ENCODE results near the gene G6PC2.
A peak's percentile ranks its signal among the peaks of the same experiment; 100 is the strongest.
"Not testable (repeated sequence)": the region's sequence is repeated elsewhere in the genome, so short reads cannot be mapped to it uniquely, and the experiment has no call there.

G6PC2 gene

DNA sequence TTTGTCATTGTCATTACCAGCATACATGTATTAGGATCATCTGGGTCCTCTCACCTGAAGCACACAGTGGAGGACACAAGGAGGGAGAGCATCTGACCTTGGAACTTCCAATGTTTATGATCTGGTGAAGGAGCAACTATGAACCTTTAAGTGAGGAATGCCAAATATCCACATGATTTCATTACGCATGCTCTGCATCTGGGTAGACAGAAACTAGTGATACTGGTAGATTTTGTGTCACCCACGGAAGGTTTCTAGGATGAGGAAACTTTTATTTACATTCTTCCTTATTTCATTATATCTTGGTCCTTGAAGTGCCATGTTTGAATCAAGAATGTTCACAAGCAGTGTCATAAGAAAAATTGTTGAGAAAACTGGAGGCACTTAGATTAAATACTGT, 42.9 kb upstream of the G6PC2 start:
- CTCF ChIA-PET: no interaction called here
- POLR2A ChIA-PET: no interaction called here
- no peak for DNase-seq (ENCODE audit: extremely low spot score)
- TF ChIP-seq FOXM1 (IDR thresholded peaks at IDR 0.05; ENCODE audit: borderline replicate concordance): no peak
- TF ChIP-seq ZNF384 (IDR thresholded peaks at IDR 0.05): no peak
- TF ChIP-seq CTBP1 (IDR thresholded peaks at IDR 0.05; ENCODE audit: borderline replicate concordance): no peak
- no peak for TF ChIP-seq FOXK2 (IDR thresholded peaks at IDR 0.05)
- no peak for TF ChIP-seq SP1 (IDR thresholded peaks at IDR 0.05)
- no peak for TF ChIP-seq L3MBTL2 (conservative IDR thresholded peaks at IDR 0.05)
- no peak for TF ChIP-seq LEF1 (IDR thresholded peaks at IDR 0.05; ENCODE audit: borderline replicate concordance)
- no peak for TF ChIP-seq NFRKB (IDR thresholded peaks at IDR 0.05)
- TF ChIP-seq, protein P1, sequence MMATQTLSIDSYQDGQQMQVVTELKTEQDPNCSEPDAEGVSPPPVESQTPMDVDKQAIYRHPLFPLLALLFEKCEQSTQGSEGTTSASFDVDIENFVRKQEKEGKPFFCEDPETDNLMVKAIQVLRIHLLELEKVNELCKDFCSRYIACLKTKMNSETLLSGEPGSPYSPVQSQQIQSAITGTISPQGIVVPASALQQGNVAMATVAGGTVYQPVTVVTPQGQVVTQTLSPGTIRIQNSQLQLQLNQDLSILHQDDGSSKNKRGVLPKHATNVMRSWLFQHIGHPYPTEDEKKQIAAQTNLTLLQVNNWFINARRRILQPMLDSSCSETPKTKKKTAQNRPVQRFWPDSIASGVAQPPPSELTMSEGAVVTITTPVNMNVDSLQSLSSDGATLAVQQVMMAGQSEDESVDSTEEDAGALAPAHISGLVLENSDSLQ (IDR thresholded peaks at IDR 0.05): no peak
- no peak for TF ChIP-seq ARNT (IDR thresholded peaks at IDR 0.05)

DNA sequence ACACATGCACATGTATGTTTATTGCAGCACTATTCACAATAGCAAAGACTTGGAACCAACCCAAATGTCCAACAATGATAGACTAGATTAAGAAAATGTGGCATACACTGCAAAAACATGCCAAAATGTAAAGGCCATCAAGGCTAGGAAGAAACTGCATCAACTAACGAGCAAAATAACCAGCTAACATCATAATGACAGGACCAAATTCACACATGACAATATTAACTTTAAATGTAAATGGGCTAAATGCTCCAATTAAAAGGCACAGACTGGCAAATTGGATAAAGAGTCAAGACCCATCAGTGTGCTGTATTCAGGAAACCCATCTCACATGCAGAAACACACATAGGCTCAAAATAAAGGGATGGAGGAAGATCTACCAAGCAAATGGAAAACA, 33.9 kb upstream of the G6PC2 start:
- CTCF ChIA-PET; POLR2A ChIA-PET; DNase-seq (ENCODE audit: extremely low spot score): not testable (repeated sequence)

DNA sequence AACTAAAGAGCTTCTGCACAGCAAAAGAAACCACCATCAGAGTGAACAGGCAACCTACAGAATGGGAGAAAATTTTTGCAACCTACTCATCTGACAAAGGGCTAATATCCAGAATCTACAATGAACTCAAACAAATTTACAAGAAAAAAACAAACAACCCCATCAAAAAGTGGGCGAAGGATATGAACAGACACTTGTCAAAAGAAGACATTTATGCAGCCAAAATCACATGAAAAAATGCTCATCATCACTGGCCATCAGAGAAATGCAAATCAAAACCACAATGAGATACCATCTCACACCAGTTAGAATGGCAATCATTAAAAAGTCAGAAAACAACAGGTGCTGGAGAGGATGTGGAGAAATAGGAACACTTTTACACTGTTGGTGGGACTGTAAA, 30.7 kb upstream of the G6PC2 start:
- POLR2A ChIA-PET; CTCF ChIA-PET; DNase-seq (ENCODE audit: extremely low spot score): not testable (repeated sequence)

DNA sequence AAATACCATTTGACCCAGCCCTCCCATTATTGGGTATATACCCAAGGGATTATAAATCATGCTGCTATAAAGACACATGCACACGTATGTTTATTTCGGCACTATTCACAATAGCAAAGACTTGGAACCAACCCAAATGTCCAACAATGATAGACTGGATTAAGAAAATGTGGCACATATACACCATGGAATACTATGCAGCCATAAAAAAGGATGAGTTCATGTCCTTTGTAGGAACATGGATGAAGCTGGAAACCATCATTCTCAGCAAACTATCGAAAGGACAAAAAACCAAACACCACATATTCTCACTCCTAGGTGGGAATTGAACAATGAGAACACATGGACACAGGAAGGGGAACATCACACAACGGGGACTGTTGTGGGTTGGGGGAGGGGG, 30.3 kb upstream of the G6PC2 start:
- POLR2A ChIA-PET; CTCF ChIA-PET; DNase-seq (ENCODE audit: extremely low spot score): not testable (repeated sequence)

DNA sequence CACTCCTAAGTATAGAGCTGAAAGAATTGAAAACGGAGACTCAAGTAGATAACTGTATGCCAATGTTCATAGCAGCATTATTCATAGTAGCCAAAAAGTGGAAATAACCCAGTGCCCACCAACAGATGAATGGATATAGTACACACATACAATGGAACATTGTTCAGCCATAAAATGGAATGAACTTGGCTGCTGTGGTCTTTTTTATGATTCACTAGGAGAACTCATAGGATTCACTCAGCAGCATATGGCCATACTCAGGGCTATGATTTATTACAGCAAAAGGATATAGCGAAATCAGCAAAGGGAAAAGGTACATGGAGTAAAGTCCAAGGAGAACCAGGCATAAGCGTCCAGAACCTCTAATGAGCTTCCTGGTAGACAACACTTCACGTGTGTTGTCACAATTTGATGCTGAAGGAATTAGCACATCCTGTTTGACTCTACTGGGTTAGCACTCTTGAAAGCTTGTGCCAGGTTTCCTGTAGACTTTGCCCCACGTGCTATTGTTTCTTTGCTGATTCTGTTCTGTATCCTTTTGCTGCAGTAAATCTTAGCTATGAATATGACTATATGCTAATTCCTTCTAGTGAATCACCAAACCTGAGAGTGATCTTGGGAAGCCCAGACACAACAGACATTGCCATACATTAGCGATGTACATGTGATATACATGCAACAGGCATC, 26.6 kb upstream of the G6PC2 start:
- no peak for DNase-seq (ENCODE audit: extremely low spot score)
- POLR2A ChIA-PET: no interaction called here
- CTCF ChIA-PET: no interaction called here
- no peak for TF ChIP-seq ZNF384 (IDR thresholded peaks at IDR 0.05)
- TF ChIP-seq SUZ12 (IDR thresholded peaks at IDR 0.05): no peak
- TF ChIP-seq BHLHE40 (IDR thresholded peaks at IDR 0.05; ENCODE audit: borderline replicate concordance): no peak
- no peak for TF ChIP-seq CTBP1 (IDR thresholded peaks at IDR 0.05; ENCODE audit: borderline replicate concordance)
- no peak for TF ChIP-seq ARNT (IDR thresholded peaks at IDR 0.05)
- TF ChIP-seq, protein P1 (IDR thresholded peaks at IDR 0.05): no peak
- no peak for TF ChIP-seq ELF4 (IDR thresholded peaks at IDR 0.05)

DNA sequence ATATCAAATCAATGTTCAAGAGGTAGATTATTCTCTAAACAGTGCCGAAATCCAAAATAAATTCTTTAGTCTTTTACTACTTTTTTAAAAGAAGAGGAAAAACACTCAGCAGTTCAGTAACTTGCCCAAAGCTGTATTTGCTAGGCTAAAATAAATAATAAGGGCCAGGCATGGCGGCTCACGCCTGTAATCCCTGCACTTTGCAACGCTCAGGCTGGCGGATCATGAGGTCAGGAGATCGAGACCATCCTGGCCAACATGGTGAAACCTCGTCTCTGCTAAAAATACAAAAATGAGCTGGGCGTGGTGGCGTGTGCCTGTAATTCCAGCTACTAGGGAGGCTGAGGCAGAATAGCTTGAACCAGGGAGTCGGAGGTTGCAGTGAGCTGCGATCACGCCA, 18.9 kb upstream of the G6PC2 start:
- POLR2A ChIA-PET; DNase-seq (ENCODE audit: extremely low spot score); CTCF ChIA-PET: not testable (repeated sequence)

DNA sequence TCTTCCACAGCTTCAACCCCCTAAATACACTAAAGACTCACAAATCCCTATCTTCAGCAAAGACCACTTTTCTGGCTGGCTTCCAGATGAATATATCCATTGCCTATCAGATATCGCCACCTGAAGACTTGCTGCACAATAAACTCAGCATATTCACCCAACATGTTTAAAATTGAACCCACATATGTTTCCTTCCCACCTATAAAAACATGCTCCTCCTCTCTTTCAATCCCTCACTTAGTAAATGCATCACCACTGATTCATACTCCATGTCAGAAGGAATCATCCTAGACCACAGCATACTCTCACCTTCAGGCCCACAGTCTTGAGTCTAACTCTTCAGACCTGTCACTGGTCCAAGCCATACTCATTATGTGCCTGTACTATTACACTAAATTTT, 16.1 kb upstream of the G6PC2 start:
- DNase-seq (ENCODE audit: extremely low spot score): no peak
- ChIA-PET CTCF (interaction anchor here (0.6 kb wide), 1 partner anchor 35 kb away, joined by 4 read pairs; no protein-coding TSS in a partner anchor), POLR2A (no interaction called here)
- TF ChIP-seq L3MBTL2 (conservative IDR thresholded peaks at IDR 0.05) (no peak), ELF4 (IDR thresholded peaks at IDR 0.05) (no peak), FOXA1 (IDR thresholded peaks at IDR 0.05) (no peak), ARNT (IDR thresholded peaks at IDR 0.05) (no peak)

DNA sequence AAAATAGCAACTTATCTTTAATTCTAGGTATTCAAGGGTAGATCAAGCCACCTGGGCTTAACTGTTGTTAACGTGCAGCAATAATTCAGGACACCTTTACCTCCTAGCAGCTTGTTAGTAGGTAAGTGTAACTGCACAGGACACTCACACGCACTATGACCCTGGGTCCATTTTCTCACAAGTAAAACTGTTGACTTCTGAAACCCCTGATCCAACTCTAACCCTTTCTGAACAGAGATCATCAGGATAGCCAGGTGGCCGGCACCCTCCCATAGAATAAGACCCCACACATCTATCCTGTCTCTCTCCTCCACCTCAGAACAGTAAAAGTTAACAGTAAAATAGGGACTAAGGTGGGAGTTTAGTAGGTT, 11.5 kb upstream of the G6PC2 start:
- TF ChIP-seq LEF1 (IDR thresholded peaks at IDR 0.05; ENCODE audit: borderline replicate concordance) (no peak), L3MBTL2 (conservative IDR thresholded peaks at IDR 0.05) (no peak), HDGF (IDR thresholded peaks at IDR 0.05; ENCODE audit: borderline replicate concordance) (no peak), FOXM1 (IDR thresholded peaks at IDR 0.05; ENCODE audit: borderline replicate concordance) (no peak), ELF4 (IDR thresholded peaks at IDR 0.05) (no peak), SP1 (IDR thresholded peaks at IDR 0.05) (no peak), CTBP1 (IDR thresholded peaks at IDR 0.05; ENCODE audit: borderline replicate concordance) (no peak)
- ChIA-PET POLR2A (no interaction called here), CTCF (no interaction called here)
- DNase-seq (ENCODE audit: extremely low spot score): no peak

DNA sequence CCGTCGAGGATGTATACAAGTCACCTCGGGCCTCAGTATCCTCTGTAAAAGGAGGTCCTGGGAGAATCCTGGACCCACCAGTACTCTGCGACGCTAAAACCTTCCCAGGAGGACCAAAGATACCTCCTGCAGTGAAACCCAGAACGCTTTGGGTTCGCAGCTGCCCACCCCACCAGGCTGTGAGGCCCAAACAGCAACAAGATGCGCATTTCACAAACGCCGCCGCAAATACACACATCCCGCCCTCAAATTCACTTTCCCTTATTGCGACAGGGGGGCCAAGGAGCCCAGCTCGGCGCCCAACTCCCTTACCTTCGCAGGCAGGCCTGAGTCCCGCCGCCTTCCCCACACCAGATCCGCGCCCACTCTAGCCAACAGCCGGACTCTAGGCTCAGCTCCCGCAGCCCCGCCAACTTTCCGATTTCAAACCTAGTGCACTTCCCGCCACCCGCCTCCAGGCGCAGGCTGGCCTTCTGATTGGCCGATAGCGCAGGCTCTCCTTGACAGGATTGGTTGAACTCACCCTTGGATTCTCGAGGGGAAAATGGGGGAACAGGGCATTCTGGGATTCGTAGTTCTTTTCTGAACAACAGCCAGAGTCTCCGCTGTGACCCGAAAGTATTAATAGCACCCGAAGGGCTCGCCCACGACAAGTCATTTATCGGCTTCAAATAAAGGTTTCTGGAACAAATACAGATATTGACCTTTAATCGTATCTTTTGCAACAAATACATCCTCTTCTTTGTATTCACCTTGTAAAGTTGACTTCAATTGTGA, 10.9 kb upstream of the G6PC2 start, which contains the start of gene SPC25:
TSS of gene SPC25 (minus strand) at position 425 of the 777 bp plus-strand sequence. CDS start 911 bp downstream, outside the sequence.
- TF ChIP-seq ELF4 (IDR thresholded peaks at IDR 0.05) (peak; percentile 49; the same call in 1 of the 2 replicates), L3MBTL2 (conservative IDR thresholded peaks at IDR 0.05) (peak; percentile 75), HDGF (IDR thresholded peaks at IDR 0.05; ENCODE audit: borderline replicate concordance) (no peak), ARNT (IDR thresholded peaks at IDR 0.05) (no peak), FOXM1 (IDR thresholded peaks at IDR 0.05; ENCODE audit: borderline replicate concordance) (peak; percentile 74; the same call in 1 of the 2 replicates), SP1 (IDR thresholded peaks at IDR 0.05) (no peak), ZNF384 (IDR thresholded peaks at IDR 0.05) (no peak)
- peak; percentile 94 for DNase-seq (ENCODE audit: extremely low spot score)
- CTCF ChIA-PET: no interaction called here
- POLR2A ChIA-PET: no interaction called here

Measured in HEK293T (cell line).